Measurements from ENCODE around the gene SYF2.

The SYF2 gene

GRCh38 chr1:25197235-25197975, 34.9 kb downstream of the SYF2 start (continued):
- TF ChIP-seq ZBTB26 (tag by site-specific recombination; optimal IDR thresholded peaks at IDR 0.05) (no peak), TCF7L2 (IDR thresholded peaks at IDR 0.05; ENCODE audit: borderline replicate concordance, low read depth, low read length) (no peak), ZNF558 (tag by site-specific recombination; IDR thresholded peaks at IDR 0.05) (no peak), TSHZ1 (tag by site-specific recombination; IDR thresholded peaks at IDR 0.05; ENCODE audit: borderline replicate concordance) (no peak), ZNF423 (tag by site-specific recombination; IDR thresholded peaks at IDR 0.05) (0 out of 2 replicates have a peak, but pooled peaks have one; percentile 20), ZNF529 (tag by site-specific recombination; IDR thresholded peaks at IDR 0.05; ENCODE audit: insufficient replicate concordance) (no peak), GFI1B (tag by site-specific recombination; IDR thresholded peaks at IDR 0.05) (peak; percentile 83), ZNF623 (tag by site-specific recombination; IDR thresholded peaks at IDR 0.05) (no peak), ZNF830 (tag by site-specific recombination; IDR thresholded peaks at IDR 0.05; ENCODE audit: low read depth) (no peak), REPIN1 (tag by site-specific recombination; IDR thresholded peaks at IDR 0.05; ENCODE audit: low read depth) (no peak), ZNF548 (tag by site-specific recombination; IDR thresholded peaks at IDR 0.05) (no peak), ZNF26 (tag by site-specific recombination; IDR thresholded peaks at IDR 0.05) (no peak), ZBTB20 (tag by site-specific recombination; IDR thresholded peaks at IDR 0.05) (no peak), ZNF302 (tag by site-specific recombination; IDR thresholded peaks at IDR 0.05; ENCODE audit: low read depth) (no peak), ZNF416 (tag by site-specific recombination; IDR thresholded peaks at IDR 0.05) (no peak), ZNF335 (tag by site-specific recombination; conservative IDR thresholded peaks at IDR 0.05) (peak; percentile 30; the same call in 1 of the 2 replicates), ZNF501 (tag by site-specific recombination; IDR thresholded peaks at IDR 0.05) (no peak), AEBP2 (tag by site-specific recombination; IDR thresholded peaks at IDR 0.05; ENCODE audit: borderline replicate concordance) (no peak), ZNF280C (tag by site-specific recombination; IDR thresholded peaks at IDR 0.05) (no peak), SCRT2 (tag by site-specific recombination; IDR thresholded peaks at IDR 0.05) (peak; percentile 89), KLF1 (tag by site-specific recombination; IDR thresholded peaks at IDR 0.05) (no peak), ZNF132 (tag by site-specific recombination; IDR thresholded peaks at IDR 0.05; ENCODE audit: borderline replicate concordance) (no peak), ZNF639 (tag by site-specific recombination; IDR thresholded peaks at IDR 0.05) (no peak), ZNF174 (tag by site-specific recombination; IDR thresholded peaks at IDR 0.05) (no peak), ZNF391 (tag by site-specific recombination; IDR thresholded peaks at IDR 0.05; ENCODE audit: borderline replicate concordance, low read depth) (no peak), GLIS1 (tag by site-specific recombination; IDR thresholded peaks at IDR 0.05) (peak; percentile 85), ZNF138 (tag by site-specific recombination; IDR thresholded peaks at IDR 0.05; ENCODE audit: borderline replicate concordance) (no peak), ZNF16 (tag by site-specific recombination; IDR thresholded peaks at IDR 0.05; ENCODE audit: low read depth) (no peak), ZNF19 (tag by site-specific recombination; IDR thresholded peaks at IDR 0.05; ENCODE audit: low read depth) (no peak)

Data from HEK293 (cell line).